Measurements from ENCODE around the gene GASK1B. TPM values are rescaled to one million over a fixed set of nuclear protein-coding genes. Genes with fewer than 3 reads are reported as not detected.

GASK1B gene
- total RNA-seq, 2 experiments from 2014 or later, result 0.25 to 5.1 TPM

- H3K4me2 ChIP-seq (ENCODE audit: low read length), result no peak overlapping the region
- ChIA-PET CTCF (ENCODE audit: unreplicated experiment) (no interaction called here), POLR2A (interaction anchor here (1.2 kb wide), 1 partner anchor 8 kb away, joined by 3 read pairs; no protein-coding TSS in a partner anchor)
- no peak overlapping the region for H2AFZ ChIP-seq (ENCODE audit: low read length)
- no peaks in the 10 kb centered on the region for H3K4me1 ChIP-seq (ENCODE audit: insufficient read depth, low read length, poor library complexity, severe bottlenecking)
- TF ChIP-seq, protein P1, sequence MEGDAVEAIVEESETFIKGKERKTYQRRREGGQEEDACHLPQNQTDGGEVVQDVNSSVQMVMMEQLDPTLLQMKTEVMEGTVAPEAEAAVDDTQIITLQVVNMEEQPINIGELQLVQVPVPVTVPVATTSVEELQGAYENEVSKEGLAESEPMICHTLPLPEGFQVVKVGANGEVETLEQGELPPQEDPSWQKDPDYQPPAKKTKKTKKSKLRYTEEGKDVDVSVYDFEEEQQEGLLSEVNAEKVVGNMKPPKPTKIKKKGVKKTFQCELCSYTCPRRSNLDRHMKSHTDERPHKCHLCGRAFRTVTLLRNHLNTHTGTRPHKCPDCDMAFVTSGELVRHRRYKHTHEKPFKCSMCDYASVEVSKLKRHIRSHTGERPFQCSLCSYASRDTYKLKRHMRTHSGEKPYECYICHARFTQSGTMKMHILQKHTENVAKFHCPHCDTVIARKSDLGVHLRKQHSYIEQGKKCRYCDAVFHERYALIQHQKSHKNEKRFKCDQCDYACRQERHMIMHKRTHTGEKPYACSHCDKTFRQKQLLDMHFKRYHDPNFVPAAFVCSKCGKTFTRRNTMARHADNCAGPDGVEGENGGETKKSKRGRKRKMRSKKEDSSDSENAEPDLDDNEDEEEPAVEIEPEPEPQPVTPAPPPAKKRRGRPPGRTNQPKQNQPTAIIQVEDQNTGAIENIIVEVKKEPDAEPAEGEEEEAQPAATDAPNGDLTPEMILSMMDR (conservative IDR thresholded peaks at IDR 0.05; ENCODE audit: low read length), result no peak
- TF ChIP-seq EZH2phosphoT487 (IDR thresholded peaks at IDR 0.05; ENCODE audit: borderline replicate concordance, low read depth, low read length), result no peak
- BruUV-seq (replicated peaks), result no TSS peak
- H3K27ac ChIP-seq (ENCODE audit: low read depth, low read length, poor library complexity, severe bottlenecking), result no peak overlapping the region
- no peaks in the 10 kb centered on the region; the same call in 1 of the 2 replicates for H3K9me2 ChIP-seq (ENCODE audit: insufficient read depth, low read length)
- DNase-seq (ENCODE audit: low spot score), result no peak
- intact Hi-C loops (cut with micrococcal nuclease; ENCODE audit: unreplicated experiment), result no loop called here
- no peaks in the 10 kb centered on the region for H4K20me1 ChIP-seq (ENCODE audit: insufficient read depth, low read length)
- no peaks in the 10 kb centered on the region for H3K79me2 ChIP-seq (ENCODE audit: insufficient read depth, low read depth, low read length)
- no peaks in the 10 kb centered on the region for H3K9me3 ChIP-seq (ENCODE audit: low read length)
- no peaks in the 10 kb centered on the region for H3K36me3 ChIP-seq (ENCODE audit: insufficient read depth, low read length)
- no peak overlapping the region for H3K4me3 ChIP-seq (ENCODE audit: low read depth, low read length, poor library complexity, severe bottlenecking)
These were observed 47.5 kb downstream of the GASK1B start for GRCh38 chr4:158125310-158125709.

Other genes with a start within 250 kb of the GASK1B start
- gene TMEM144, start 37.5 kb upstream of the GASK1B start, total RNA-seq (2014; rRNA removed; shearing (Covaris generic)), result not detected in 2 replicates
- gene TMEM144, start 37.5 kb upstream of the GASK1B start, total RNA-seq (2022), result 0.30 and 0.66 TPM in 2 replicates